Thyroid gland (tissue), 4 donors: Measurements from ENCODE around the gene NFU1.

Source experiments
- POLR2A ChIP-seq, 2 donors: fragments of 450-650 bp; IDR thresholded peaks; one replicate each; pipeline ENCODE4 v1.6.1; 2017; ENCODE audit warnings: antibody characterized with exemption in 2 of 2, mild to moderate bottlenecking in 2 of 2, moderate library complexity in 1 of 2
- TF ChIP-seq, protein P1 (sequence below), 6 experiments: fragments of 200-600 bp in 3 of 6; fragments of 450-650 bp in 3 of 6; sonication (generic) in 3 of 6; IDR thresholded peaks; one replicate each; pipeline ENCODE4 v1.5.1; 2016 to 2019; ENCODE audit warnings: antibody characterized with exemption in 6 of 6, mild to moderate bottlenecking in 2 of 6, inconsistent platforms in 1 of 6, moderate library complexity in 1 of 6

DNA sequence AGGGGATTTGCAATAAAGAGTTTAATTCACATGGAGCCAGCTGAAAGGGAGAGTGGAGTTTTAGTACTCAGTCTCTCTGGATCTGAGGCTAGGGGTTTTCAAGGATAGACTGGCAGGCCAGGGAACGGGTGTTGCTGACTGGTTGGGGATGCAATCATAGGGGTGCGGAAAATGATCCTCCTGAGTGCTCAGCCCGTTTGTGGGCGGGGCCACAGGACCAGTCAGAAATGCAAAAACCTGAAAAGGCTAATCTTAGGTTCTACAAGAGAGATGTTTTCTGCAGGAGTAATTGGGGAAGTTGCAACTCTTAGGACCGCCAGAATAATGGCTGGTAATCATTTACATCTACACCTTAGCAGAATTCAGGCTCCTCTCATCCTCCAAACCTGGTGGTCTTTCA, 2.5 kb downstream of the NFU1 start:
- TF ChIP-seq, protein P1, sequence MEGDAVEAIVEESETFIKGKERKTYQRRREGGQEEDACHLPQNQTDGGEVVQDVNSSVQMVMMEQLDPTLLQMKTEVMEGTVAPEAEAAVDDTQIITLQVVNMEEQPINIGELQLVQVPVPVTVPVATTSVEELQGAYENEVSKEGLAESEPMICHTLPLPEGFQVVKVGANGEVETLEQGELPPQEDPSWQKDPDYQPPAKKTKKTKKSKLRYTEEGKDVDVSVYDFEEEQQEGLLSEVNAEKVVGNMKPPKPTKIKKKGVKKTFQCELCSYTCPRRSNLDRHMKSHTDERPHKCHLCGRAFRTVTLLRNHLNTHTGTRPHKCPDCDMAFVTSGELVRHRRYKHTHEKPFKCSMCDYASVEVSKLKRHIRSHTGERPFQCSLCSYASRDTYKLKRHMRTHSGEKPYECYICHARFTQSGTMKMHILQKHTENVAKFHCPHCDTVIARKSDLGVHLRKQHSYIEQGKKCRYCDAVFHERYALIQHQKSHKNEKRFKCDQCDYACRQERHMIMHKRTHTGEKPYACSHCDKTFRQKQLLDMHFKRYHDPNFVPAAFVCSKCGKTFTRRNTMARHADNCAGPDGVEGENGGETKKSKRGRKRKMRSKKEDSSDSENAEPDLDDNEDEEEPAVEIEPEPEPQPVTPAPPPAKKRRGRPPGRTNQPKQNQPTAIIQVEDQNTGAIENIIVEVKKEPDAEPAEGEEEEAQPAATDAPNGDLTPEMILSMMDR (IDR thresholded peaks at IDR 0.05) = no peak
- no peak for TF ChIP-seq POLR2A (IDR thresholded peaks at IDR 0.05)
